Measurements from ENCODE around the gene PPP1R3A.

The PPP1R3A gene

DNA sequence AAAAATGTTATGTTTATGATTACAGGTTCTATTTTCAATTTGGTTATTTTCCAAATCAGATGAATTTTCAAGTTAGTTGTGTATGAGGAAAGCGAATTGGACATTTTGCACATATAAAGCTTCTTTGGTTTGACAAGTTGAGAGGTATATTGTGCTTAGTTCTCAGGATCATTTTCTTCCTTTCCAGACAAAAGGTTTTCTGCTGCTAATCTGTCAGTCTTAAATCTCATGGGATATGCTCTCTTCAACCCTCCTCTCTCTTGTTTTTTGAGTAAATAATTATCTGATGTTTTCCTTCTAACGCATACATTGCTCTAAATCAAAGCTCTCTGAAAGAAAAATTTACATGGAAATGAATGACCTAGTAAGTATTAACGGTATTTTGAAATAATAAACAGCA is 77.9 kb downstream of the PPP1R3A start:
- Histone ChIP-seq H3K27me3 (no peaks in the 10 kb centered on the region), H3K4me1 (no peaks in the 10 kb centered on the region), H3K4me3 (ENCODE audit: low read depth, low read length) (no peak overlapping the region), H3K36me3 (no peaks in the 10 kb centered on the region), H3K9me3 (no peaks in the 10 kb centered on the region)
- no peak for DNase-seq
- TF ChIP-seq, protein P1, sequence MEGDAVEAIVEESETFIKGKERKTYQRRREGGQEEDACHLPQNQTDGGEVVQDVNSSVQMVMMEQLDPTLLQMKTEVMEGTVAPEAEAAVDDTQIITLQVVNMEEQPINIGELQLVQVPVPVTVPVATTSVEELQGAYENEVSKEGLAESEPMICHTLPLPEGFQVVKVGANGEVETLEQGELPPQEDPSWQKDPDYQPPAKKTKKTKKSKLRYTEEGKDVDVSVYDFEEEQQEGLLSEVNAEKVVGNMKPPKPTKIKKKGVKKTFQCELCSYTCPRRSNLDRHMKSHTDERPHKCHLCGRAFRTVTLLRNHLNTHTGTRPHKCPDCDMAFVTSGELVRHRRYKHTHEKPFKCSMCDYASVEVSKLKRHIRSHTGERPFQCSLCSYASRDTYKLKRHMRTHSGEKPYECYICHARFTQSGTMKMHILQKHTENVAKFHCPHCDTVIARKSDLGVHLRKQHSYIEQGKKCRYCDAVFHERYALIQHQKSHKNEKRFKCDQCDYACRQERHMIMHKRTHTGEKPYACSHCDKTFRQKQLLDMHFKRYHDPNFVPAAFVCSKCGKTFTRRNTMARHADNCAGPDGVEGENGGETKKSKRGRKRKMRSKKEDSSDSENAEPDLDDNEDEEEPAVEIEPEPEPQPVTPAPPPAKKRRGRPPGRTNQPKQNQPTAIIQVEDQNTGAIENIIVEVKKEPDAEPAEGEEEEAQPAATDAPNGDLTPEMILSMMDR (IDR thresholded peaks at IDR 0.05; ENCODE audit: low read depth, low read length): no peak

DNA sequence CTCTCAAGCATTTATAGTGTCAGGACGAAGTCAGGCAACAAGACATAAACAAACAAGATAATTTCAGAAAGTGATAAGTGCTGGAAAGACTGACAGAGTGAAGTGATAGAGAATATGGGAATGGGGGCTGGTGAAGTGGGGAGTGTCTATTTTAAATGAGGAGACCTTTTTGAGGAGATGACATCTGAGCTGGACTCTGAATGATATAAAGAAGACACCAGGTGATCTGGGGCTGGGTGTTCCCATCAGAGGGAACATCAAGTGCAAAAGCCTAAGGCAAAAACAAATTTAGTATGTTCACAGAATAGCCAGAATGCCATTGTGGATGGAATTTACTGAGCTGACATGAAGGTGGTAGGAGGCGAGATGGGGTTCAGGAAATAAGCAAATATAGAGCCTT is 83.4 kb downstream of the PPP1R3A start:
- H3K36me3 ChIP-seq: no peaks in the 10 kb centered on the region
- DNase-seq: no peak
- no peak overlapping the region for H3K4me3 ChIP-seq (ENCODE audit: low read depth, low read length)
- H3K27me3 ChIP-seq: no peaks in the 10 kb centered on the region
- no peaks in the 10 kb centered on the region for H3K4me1 ChIP-seq
- no peaks in the 10 kb centered on the region for H3K9me3 ChIP-seq
- TF ChIP-seq, protein P1 (IDR thresholded peaks at IDR 0.05; ENCODE audit: low read depth, low read length): no peak

DNA sequence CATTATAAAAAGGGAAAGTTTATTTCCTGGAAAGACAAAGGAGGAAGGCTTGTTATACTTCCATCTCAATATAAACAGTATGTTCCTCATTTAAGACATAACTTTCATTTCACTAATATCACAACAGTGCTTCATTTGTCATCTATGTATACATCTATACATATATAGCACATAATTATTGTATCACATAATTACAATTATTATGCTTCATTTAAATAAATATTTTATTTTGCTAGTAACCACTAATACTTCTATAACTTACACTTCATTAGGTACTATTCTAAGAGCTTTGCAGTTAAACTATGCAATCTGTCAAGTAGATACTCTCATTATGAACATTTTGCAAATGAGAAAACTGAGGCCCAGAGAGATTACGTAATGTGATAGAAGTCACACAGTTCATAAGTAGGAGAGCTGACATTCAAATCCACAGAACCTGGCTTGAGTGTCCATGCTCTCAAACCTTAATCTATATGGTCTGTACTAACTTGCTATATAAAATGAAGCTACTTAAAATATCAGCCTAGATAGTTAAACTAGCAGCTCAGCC is 86.5 kb downstream of the PPP1R3A start:
- Histone ChIP-seq H3K36me3 (no peaks in the 10 kb centered on the region), H3K27me3 (no peaks in the 10 kb centered on the region), H3K9me3 (no peaks in the 10 kb centered on the region), H3K4me3 (ENCODE audit: low read depth, low read length) (no peak overlapping the region), H3K4me1 (no peaks in the 10 kb centered on the region)
- TF ChIP-seq, protein P1 (IDR thresholded peaks at IDR 0.05; ENCODE audit: low read depth, low read length): no peak
- no peak for DNase-seq

DNA sequence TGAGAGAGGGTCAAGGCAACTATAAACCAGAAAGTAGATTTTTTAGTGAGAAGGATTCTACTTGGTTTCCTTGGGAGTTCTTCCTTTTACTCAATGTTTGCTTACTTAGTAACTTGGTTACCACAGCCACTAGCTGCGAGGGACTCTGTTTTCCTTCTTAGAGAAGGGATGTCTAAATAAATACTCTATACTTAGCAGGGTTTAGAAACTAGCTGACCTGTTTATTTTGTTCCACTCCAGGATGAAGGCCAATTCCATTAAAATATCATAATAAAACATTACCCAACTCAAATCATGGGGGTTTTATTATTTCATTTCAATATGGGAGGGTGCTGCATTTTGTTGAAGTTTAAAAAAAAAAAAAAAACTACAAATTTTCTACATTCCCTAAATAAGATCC is 87.3 kb downstream of the PPP1R3A start:
- no peaks in the 10 kb centered on the region for H3K9me3 ChIP-seq

DNA sequence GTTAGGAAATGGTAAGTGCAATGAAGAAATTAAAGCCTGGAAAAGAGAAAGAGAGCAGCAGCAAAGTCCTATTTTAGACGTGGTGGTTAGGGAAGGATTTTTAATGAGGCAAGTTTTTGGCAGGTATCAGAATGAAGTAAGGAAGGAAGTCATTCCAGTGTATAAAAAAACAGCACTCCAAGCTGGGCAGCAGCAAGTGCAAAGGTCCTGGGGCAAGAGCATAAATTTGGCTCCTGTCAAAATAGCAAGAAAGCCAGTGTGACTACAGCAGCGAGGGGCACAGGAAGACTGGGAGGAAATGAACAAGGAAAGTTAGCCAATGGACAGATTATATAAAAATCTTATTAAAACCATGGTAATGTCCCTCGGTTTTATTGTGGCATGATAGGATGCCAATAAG is 90.2 kb downstream of the PPP1R3A start:
- H3K36me3 ChIP-seq: no peaks in the 10 kb centered on the region
- H3K4me3 ChIP-seq (ENCODE audit: low read depth, low read length): no peak overlapping the region
- DNase-seq: no peak
- no peaks in the 10 kb centered on the region for H3K4me1 ChIP-seq
- TF ChIP-seq, protein P1 (IDR thresholded peaks at IDR 0.05; ENCODE audit: low read depth, low read length): no peak
- H3K9me3 ChIP-seq: no peaks in the 10 kb centered on the region
- H3K27me3 ChIP-seq: no peaks in the 10 kb centered on the region

More for the DNA sequence above, 87.3 kb downstream of the PPP1R3A start:
- Histone ChIP-seq H3K36me3 (no peaks in the 10 kb centered on the region), H3K4me3 (ENCODE audit: low read depth, low read length) (no peak overlapping the region), H3K4me1 (no peaks in the 10 kb centered on the region), H3K27me3 (no peaks in the 10 kb centered on the region)
- DNase-seq: no peak
- TF ChIP-seq, protein P1 (IDR thresholded peaks at IDR 0.05; ENCODE audit: low read depth, low read length): no peak

All from BE2C (cell line).